AG10803 (cell line): ENCODE measurements around the gene PPP2R1B.
"Not testable (repeated sequence)": the region's sequence is repeated elsewhere in the genome, so short reads cannot be mapped to it uniquely, and the experiment has no call there.

Experiments
- DNase-seq: peaks from one replicate; pipeline ENCODE4 v3.0.0; 2010; ENCODE audit warnings: low read depth
- H3K4me3 ChIP-seq: 2 replicates; pipeline ENCODE4 v1.5.1; 2011; ENCODE audit warnings: mild to moderate bottlenecking, low read length, control low read depth
- TF ChIP-seq, protein P1 (sequence below): conservative IDR thresholded peaks from 2 replicates; pipeline ENCODE4 v1.5.1; 2011; ENCODE audit warnings: mild to moderate bottlenecking, low read length, control low read depth, inconsistent platforms

The PPP2R1B gene

GRCh38 chr11:111774955-111775710 lies 8.9 kb upstream of the PPP2R1B start:
- TF ChIP-seq, protein P1, sequence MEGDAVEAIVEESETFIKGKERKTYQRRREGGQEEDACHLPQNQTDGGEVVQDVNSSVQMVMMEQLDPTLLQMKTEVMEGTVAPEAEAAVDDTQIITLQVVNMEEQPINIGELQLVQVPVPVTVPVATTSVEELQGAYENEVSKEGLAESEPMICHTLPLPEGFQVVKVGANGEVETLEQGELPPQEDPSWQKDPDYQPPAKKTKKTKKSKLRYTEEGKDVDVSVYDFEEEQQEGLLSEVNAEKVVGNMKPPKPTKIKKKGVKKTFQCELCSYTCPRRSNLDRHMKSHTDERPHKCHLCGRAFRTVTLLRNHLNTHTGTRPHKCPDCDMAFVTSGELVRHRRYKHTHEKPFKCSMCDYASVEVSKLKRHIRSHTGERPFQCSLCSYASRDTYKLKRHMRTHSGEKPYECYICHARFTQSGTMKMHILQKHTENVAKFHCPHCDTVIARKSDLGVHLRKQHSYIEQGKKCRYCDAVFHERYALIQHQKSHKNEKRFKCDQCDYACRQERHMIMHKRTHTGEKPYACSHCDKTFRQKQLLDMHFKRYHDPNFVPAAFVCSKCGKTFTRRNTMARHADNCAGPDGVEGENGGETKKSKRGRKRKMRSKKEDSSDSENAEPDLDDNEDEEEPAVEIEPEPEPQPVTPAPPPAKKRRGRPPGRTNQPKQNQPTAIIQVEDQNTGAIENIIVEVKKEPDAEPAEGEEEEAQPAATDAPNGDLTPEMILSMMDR: no peak
- H3K4me3 ChIP-seq: no peak overlapping the region

GRCh38 chr11:111772535-111772934 lies 6.3 kb upstream of the PPP2R1B start:
- TF ChIP-seq, protein P1: no peak
- DNase-seq: no peak

More at GRCh38 chr11:111774955-111775710, 8.9 kb upstream of the PPP2R1B start:
- no peak for DNase-seq

DNA sequence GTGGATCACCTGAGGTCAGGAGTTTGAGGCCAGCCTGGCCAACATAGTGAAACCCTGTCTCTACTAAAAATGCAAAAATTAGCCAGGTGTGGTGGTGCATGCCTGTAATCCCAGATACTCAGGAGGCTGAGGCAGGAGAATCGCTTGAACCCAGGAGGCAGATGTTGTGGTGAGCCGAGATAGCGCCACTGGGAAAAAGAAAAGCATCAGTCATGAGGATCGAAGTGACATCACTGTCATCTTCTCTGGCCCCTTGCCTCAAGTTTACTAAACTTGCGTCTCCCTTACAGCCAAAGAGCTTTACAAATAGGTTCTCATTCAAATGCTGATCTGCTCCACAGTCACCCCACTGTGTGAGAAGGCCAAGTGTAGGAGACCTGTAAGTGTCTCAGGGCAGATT lies 5.0 kb upstream of the PPP2R1B start:
- DNase-seq, H3K4me3 ChIP-seq: not testable (repeated sequence)

More at GRCh38 chr11:111772535-111772934, 6.3 kb upstream of the PPP2R1B start:
- no peak overlapping the region for H3K4me3 ChIP-seq

- no peak overlapping the region for H3K4me3 ChIP-seq
- TF ChIP-seq, protein P1: no peak
- DNase-seq: no peak
Measured at GRCh38 chr11:111770581-111771134, 4.5 kb upstream of the PPP2R1B start.

DNA sequence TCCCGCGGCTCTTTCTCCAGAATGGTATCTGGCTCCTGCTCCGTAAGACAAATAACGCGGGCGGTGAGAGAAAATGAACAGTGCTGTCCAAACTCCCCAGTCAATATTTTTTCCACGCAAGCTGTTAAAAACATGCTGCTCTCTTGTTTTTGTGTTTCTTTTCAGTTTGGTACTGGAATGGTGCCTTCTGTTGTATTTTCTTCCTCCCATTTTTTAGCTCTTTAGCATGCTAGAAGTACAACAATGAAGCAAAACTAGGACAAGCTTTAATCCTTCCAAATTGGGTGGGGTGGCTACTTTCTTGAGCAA lies 599 bp upstream of the PPP2R1B start:
- peak overlapping the region; percentile 89 for H3K4me3 ChIP-seq
- DNase-seq: no peak
- TF ChIP-seq, protein P1: no peak

GRCh38 chr11:111765320-111765983 lies 737 bp downstream of the PPP2R1B start:
- DNase-seq: no peak
- TF ChIP-seq, protein P1: no peak

GRCh38 chr11:111764621-111765020 lies 1.6 kb downstream of the PPP2R1B start:
- TF ChIP-seq, protein P1: no peak
- DNase-seq: peak; percentile 28
- H3K4me3 ChIP-seq: peak overlapping the region; percentile 89

More at GRCh38 chr11:111765320-111765983, 737 bp downstream of the PPP2R1B start:
- peak overlapping the region; percentile 89 for H3K4me3 ChIP-seq
